ENCODE results near the gene CTRL.

The CTRL gene

GRCh38 chr16:67963292-67963661 is 31.6 kb upstream of the CTRL start:
- DNase-seq (ENCODE audit: low read depth in 2 of 2, low spot score in 1 of 2) = no peak

DNA sequence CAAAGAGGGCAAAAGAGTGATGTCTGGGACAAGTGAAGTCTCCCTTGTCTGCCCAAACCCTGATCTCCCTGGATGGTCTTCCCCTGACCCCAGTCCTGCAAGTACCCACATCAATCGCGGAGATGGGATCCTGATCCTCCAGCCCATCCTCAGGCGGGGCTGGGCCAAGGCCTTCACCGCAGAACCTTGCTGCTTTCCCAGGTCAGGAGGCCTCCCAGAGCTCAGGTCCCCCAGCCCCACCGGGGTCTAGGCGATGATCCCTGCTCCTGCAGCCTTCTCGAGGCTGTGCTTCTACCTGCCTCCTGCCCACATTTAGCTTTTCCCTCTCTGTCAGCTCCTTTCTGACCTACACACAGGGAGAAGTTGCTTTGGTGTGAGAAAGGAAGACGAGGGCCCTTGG is 30.5 kb upstream of the CTRL start:
- no peak for DNase-seq (ENCODE audit: low read depth in 2 of 2, low spot score in 1 of 2)

GRCh38 chr16:67961551-67961957 is 29.9 kb upstream of the CTRL start:
- no peak for DNase-seq (ENCODE audit: low read depth in 2 of 2, low spot score in 1 of 2)

DNA sequence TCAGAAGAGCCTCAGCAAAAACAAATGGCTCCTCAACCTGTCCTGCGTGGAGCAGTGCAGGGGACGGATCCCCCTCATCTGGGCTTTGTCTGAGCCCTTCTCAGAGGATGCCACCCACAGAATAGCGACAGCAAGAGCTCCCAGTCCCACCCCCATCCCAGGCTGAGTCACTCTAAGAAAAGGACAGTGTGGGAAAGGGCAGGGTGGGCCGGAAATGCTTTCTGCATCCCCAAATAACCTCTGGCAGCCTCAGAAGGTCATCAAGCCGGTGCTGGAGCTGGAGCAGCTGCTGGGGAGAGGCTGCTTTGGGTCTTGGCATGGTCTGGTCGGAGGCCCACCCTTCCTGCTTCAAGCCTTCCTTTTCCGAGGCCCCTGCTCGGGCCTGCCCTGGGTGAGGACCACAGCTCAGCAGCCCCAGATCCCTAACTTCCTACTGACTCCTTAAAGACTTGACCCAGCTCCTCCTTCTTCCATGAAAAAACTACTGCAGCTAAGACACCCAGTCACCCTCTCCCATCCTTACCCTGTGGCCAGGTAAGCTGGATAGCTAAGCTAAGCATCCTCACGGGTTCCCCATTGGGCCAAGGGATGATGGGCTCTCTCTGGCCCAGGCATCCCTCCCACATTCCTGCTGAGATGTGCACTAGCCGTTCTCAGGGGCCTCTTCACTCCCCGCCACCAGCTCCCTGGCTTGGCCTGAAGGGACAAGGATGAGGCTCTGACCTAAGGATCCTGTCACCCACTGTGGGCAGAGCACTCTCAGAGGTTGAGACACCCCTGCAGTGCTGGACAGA is 28.1 kb upstream of the CTRL start:
- DNase-seq (ENCODE audit: low read depth in 2 of 2, low spot score in 1 of 2) = no peak

DNA sequence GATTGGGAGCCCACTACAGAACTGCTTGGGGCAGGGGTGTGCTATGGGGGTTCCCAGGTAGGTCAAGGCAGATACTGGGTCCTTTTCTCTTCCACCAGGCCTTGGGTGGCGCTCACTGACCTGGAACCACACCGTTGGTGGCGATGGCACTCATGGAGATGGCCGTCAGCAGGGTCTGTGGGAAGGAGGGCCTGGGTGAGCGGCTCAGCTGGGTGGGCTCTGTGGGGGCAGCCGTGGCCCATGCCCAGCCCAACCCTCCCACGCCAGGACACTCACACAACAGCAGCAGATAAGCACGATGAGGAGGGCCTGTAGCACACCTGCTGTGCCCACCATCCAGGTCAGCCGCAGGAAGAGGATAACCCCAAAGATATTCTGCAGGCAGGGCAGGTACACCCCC is 26.0 kb upstream of the CTRL start:
- no peak for DNase-seq (ENCODE audit: low read depth in 2 of 2, low spot score in 1 of 2)

DNA sequence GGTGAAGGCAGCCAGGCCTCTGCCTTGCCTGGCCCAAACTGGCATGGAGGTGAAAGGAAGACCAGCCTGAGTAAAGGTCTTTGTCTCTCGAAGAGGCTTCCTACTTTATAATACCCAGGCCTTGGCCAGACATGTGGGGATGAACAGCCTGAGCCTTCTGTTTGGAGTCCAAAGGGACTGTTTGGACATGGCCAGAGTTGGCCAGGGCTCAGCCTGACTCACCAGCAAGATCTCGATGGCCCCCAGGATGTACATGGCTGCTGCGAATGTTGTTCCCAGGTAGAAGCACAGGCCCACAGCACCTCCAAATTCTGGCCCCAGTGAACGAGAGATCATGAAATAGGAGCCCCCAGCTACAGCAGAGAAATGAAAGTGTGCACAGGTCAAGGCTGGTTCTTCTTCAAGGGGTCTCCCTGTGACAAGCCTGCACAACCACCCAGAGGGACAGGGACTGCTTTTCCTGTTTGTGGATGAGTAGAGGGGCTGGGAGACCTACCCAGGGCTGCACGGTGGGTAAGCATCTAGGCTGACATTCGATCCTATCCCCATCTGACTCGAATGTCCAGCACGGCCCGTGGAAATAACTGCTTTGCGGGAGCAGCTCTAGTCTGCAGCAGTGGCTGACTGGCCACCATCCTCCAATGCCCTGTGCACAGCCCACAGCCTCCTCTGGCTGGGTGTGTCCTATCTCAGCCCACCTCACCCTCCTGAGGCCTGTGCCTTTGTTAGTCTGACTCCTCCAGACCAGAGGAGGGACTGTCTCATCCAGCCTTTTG is 22.9 kb upstream of the CTRL start:
- DNase-seq (ENCODE audit: low read depth in 2 of 2, low spot score in 1 of 2) = no peak

DNA sequence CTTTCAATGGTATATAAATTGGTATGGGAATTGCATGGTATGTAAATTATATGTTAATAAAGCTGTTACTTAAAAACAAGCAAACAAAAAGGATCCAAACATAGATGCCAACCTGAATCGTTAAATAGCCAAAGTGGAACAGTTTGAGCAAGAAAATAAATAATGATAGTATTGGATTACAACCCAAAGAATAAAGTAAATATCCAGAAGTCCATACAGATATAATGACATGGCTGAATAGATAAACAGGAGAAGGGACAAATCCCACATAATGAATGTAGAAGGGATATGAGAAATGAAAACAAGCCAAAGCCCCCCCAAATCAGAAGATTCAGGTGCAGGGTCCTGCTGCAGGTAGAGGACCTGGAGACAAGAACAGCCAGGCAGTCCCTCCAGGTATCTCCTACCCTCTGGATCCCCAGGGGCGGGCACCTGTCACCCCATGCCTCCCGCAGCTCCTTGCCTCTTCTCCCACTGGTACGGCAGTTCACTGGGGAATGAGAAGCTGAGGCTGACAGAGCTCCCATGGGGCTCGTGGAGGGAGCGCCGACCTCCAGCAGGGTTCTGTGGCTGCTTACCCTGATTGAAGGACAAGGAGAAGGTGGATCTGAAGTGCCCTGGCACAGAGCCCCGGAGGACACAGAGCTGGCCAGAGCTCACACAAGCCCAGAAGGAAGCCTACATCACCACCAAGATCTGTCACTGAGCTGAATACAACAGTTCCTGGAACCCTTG is 22.1 kb upstream of the CTRL start:
- no peak for DNase-seq (ENCODE audit: low read depth in 2 of 2, low spot score in 1 of 2)

GRCh38 chr16:67951485-67951884 is 19.8 kb upstream of the CTRL start:
- DNase-seq (ENCODE audit: low read depth in 2 of 2, low spot score in 1 of 2) = no peak

DNA sequence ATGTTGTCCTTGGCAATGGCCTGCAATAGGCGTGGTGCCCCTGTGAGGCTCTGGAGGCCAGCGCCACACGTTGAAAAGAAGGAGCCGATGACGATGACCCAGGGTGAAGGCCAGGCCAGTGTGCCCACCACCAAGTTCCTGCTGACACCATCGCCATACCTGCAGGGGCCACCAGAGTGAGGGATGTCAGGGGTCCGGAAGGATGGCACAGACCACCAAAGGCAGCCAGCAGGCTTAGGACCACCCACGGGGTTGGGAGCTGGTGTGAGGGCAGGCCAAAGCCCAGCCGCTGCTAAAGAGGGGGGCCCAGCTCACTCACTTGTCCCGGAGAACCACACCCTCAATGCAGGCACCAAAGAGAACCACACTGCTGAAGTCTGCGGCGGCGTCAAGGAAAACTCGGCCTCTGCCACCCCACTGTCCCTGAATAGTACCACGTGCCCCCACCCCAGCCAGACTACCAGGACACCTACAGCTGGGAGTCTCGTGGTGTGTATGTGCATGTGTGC is 18.7 kb upstream of the CTRL start:
- no peak for DNase-seq (ENCODE audit: low read depth in 2 of 2, low spot score in 1 of 2)

- no peak for DNase-seq (ENCODE audit: low read depth in 2 of 2, low spot score in 1 of 2)
These were observed 18.0 kb upstream of the CTRL start for GRCh38 chr16:67949645-67950044.

DNA sequence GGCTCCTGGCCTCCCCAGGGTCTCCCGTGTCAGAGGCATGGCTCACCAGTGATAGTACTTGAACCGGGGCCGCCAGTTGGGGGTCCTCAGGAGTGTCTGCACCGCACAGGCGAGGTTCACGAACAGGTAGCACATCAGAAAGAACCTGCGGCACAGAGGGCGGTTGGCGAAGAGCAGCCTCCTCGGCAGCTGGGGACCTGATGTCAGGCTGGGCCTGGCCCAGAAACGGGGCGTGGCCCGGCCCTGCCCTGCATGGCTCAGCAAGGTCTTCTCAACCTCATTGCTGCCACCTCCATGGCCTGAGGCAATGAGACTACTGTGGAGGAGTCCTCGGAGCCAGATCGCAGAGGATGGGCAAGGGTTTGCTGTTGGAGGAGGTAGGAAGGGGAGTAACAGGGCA is 16.4 kb upstream of the CTRL start:
- no peak for DNase-seq (ENCODE audit: low read depth in 2 of 2, low spot score in 1 of 2)

GRCh38 chr16:67946966-67947558 is 15.4 kb upstream of the CTRL start:
- DNase-seq (ENCODE audit: low read depth in 2 of 2, low spot score in 1 of 2) = no peak

GRCh38 chr16:67946128-67946569 is 14.5 kb upstream of the CTRL start:
- DNase-seq (ENCODE audit: low read depth in 2 of 2, low spot score in 1 of 2) = no peak

DNA sequence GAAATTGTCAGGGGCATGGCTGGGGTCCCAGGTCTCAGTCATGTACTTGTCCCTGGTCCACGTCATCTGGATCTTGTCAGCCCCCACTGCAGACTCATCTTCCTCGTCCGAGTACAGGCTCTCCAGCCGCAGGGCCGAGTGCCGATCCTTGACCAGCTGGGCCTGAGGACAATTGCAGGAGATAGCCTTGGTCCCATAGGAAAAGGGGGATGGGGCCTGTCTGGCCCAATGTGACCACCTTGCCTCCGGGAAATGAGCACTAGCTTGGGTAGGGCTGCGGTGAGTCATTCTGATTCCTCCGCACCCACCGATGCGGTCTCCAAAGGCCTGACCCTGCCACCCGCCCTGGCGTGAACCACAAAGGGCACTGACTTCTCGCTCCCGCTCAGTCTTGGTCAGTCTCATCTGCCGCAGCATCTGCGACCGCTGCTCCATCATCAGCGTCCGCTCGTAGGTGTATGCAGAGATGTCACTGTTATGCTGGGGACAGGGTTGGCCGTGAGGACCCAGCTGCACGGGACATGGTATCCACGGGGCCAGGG is 13.8 kb upstream of the CTRL start:
- DNase-seq (ENCODE audit: low read depth in 2 of 2, low spot score in 1 of 2) = no peak

DNA sequence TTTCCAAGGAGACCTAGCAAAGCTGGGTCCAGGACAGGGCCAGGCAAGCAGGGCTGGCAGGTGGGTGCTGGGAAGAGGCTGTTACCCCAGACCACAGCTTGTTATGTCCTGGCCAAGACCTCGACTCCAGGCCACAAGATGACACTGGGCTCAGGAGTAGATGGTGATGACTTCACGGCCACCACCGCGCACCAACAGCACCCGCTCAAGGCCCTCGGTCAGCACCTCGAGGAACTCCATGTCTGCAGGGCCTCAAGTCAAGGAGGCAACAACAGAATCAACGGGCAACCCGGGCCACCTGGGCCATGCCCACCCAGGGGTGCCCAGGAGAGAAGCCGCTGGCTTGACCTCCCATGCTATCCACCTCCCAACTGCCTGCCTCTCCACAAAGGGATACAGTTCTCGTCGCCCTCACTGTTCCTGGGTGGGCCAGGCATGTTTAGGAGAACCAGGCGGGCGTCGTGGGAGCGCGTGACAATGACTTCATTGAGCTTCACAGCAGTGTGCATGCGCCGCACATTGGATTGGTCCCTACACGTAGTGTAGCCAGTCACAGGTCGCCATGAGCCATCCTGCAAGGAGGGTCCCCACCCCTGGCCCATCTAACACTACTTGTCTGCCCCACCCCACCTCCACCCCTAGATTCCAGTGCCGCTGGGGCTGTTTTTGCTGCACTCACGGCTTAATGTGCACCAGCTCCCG is 13.2 kb upstream of the CTRL start:
- no peak for DNase-seq (ENCODE audit: low read depth in 2 of 2, low spot score in 1 of 2)

DNA sequence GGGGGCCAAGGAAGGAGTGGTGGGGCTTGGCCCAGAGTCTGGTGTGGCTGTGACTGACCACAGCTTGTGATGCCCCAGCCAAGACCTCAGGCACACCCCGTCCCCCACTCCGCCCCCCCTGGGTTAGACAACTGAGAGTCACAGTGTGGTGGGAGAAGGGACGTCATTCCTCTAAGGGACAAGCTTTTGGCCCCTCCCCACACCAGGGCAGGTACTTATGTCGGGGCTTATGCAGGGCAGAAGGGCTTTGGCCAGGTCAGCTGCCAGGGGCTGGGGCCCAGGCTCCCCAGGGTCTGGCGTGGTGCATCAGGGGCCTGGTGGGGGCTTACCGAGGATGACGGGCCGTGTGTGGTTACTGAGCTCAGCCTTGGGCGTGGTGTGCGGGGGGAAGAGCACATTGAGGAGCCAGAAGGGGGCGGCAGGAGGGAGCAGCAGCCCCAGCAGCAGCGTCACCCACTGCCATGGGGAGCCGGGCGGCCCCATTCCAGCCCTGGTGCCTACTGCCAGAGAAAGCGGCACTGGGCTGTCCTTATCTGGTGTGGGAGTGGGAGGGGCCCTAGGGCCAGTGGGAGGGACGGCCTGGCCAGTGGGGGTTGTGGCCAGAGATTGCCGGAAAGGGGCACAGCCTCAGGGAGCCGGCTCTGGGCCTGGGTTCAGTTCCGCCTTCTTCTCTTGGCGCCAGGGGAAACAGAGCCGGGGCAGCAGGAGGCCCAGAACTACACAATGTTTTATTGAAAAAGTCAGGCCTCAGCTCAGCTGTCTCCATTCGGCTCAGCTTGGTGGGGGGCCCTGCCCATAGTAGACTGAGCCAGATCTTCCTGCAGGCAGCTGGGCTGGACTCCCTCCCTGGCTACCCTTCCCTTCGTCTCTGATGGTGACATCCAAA is 12.2 kb upstream of the CTRL start, which contains the start of gene LCAT:
Gene LCAT (minus strand): TSS at position 502 of the 886 bp plus-strand sequence. CDS start 19 bp downstream, at position 483.
- DNase-seq (ENCODE audit: low read depth in 2 of 2, low spot score in 1 of 2) = no peak

DNA sequence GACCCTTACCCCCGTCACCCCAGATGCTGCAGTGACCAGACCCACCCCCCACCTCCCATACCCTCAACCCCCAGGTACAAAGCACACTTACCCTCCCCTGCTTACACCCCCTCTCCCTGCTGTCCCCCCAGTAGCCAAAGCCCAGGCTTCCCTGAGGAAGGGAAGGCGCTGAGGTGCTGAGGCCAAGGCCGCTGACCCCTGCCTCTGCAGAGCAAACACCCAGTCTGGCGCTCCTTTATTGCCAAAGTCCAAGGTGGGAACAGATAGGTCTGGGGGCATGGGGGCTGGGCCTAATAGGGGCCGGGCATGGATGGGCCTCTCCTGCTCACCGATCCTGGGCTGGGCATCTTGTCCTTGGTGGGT is 11.6 kb upstream of the CTRL start:
- no peak for DNase-seq (ENCODE audit: low read depth in 2 of 2, low spot score in 1 of 2)

DNA sequence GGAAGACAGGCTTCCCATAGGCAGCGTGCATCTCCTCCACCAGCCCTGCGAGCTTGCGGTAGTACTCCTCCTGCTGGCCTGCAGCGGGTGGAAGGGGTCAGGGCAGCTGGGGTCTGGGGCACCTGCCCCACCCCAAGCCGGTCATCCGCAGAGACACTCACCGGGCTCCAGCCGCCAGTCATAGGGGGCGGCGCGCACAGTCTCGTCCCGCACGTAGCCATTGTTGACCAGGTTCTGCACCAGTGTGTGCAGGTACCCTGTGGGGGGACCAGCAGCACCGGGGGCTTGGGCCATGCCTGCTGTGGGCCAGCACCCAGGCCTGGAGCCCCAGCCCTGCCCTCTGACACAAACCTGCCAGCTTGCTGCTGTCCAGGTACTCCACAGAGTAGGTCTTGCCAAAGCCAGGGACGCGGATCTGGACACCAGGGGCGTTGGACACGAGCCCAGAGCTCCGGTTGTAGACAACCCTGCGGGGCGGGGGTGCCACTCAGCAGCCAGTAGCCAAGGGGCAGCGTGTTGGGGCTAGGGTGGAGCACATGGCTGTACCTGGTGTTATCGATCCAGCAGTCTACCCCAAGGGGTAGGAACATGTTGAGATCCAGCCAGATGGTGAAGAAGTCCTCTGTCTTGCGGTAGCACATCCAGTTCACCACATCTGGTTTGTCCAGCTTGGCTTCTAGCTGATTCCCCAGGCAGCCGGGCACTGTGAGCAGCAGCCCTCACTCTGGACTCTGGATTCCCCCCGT is 11.0 kb upstream of the CTRL start:
- DNase-seq (ENCODE audit: low read depth in 2 of 2, low spot score in 1 of 2) = no peak

DNA sequence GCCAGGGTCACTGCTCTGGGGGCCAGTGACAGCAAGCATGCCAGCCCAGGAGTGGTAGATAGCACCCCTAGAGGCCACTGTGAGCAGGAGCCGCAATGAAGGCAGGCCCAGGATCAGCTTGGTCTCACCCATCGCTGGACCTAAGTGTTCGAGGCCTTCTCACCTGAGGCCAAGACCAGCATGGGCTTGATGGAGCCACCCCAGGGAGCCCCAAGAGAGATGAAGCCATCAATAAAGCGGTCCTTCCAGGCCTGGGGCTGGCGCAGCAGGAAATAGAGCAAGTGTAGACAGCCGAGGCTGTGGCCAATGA is 10.5 kb upstream of the CTRL start:
- no peak for DNase-seq (ENCODE audit: low read depth in 2 of 2, low spot score in 1 of 2)

Data from stimulated activated CD8-positive, alpha-beta memory T cell treated with anti-CD3 and anti-CD28 coated beads, Interleukin-4, amount 100 ng/mL, for 4 hours (primary cell).